Tibial artery (tissue), 4 donors: ENCODE data around the gene ATXN7.

Source experiments
- DNase-seq, 2 donors: peaks; one replicate each; pipeline ENCODE4 v3.0.0-alpha.2; 2019
- H3K27ac ChIP-seq, 2 donors: fragments of 200-600 bp; sonication (generic) in 1 of 2; 1 replicate in 1 of 2; 2 replicates in 1 of 2; pipeline ENCODE4 v1.5.1; 2018 to 2019; ENCODE audit warnings: mild to moderate bottlenecking in 1 of 2
- H3K27me3 ChIP-seq, 2 donors: fragments of 200-600 bp; sonication (generic) in 1 of 2; one replicate each; pipeline versions ENCODE4 v1.5.1 to v1.6.0; 2016 to 2019
- H3K36me3 ChIP-seq, 3 donors: fragments of 200-600 bp; sonication (generic) in 2 of 3; one replicate each; pipeline ENCODE4 v1.5.1; 2016 to 2019; ENCODE audit warnings: mild to moderate bottlenecking in 2 of 3
- H3K4me1 ChIP-seq, 4 donors: fragments of 200-600 bp; sonication (generic) in 2 of 4; 1 replicate in 3 of 4; 2 replicates in 1 of 4; pipeline ENCODE4 v1.5.1; 2016 to 2019
- H3K4me3 ChIP-seq, 2 donors: fragments of 200-600 bp; sonication (generic) in 1 of 2; 1 replicate in 1 of 2; 2 replicates in 1 of 2; pipeline ENCODE4 v1.5.1; 2018 to 2019; ENCODE audit warnings: mild to moderate bottlenecking in 2 of 2
- H3K9me3 ChIP-seq, 3 donors: fragments of 200-600 bp; sonication (generic) in 1 of 3; one replicate each; pipeline ENCODE4 v1.5.1; 2016 to 2019
- CTCF ChIP-seq, 2 experiments: fragments of 200-600 bp in 1 of 2; fragments of 450-650 bp in 1 of 2; IDR thresholded peaks; one replicate each; pipeline ENCODE4 v1.5.1; 2017 to 2019; ENCODE audit warnings: antibody characterized with exemption in 2 of 2, mild to moderate bottlenecking in 1 of 2, moderate library complexity in 1 of 2
- intact Hi-C: fragments of 100-400 bp; cut with DNase I; formaldehyde crosslinking; loops from one replicate; pipeline ENCODE4 v1.15.0; 2023; ENCODE audit warnings: low total_unique reads

The ATXN7 gene

GRCh38 chr3:63872135-63872924 lies 8.7 kb downstream of the ATXN7 start:
- H3K9me3 ChIP-seq, result no peaks in the 10 kb centered on the region
- no peak overlapping the region for H3K27ac ChIP-seq
- intact Hi-C loops, result no loop called here
- TF ChIP-seq CTCF (IDR thresholded peaks at IDR 0.05), result no peak
- H3K27me3 ChIP-seq, result no peaks in the 10 kb centered on the region
- H3K4me3 ChIP-seq, result no peak overlapping the region
- DNase-seq, result no peak
- peaks cover 0 to 56% (median 19%) of the 10 kb centered on the region in 4 donors for H3K4me1 ChIP-seq
- no peaks in the 10 kb centered on the region for H3K36me3 ChIP-seq

DNA sequence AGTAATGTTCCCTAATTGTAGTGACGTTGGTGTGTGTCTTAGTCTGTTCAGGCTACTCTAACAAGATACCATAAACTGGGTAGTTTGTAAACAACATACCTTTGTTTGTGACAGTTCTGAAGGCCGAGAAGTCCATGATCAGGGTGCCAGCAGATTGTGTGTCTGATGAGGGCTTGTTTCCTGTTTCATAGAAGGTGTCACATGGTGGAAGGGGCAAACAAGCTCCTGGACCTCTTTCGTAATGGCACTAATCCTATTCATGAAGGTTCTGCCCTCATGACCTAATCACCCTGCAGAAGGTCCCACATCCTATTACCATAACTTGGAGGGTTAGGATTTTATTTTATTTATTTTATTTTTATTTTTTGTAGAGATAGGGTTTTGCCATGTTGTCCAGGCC lies 11.1 kb downstream of the ATXN7 start:
- no peak overlapping the region for H3K4me3 ChIP-seq
- no peak for DNase-seq
- peaks cover 0 to 61% (median 21%) of the 10 kb centered on the region in 4 donors for H3K4me1 ChIP-seq
- no peaks in the 10 kb centered on the region for H3K36me3 ChIP-seq
- no peak overlapping the region for H3K27ac ChIP-seq
- intact Hi-C loops, result no loop called here
- no peak for TF ChIP-seq CTCF (IDR thresholded peaks at IDR 0.05)
- H3K27me3 ChIP-seq, result no peaks in the 10 kb centered on the region
- H3K9me3 ChIP-seq, result no peaks in the 10 kb centered on the region

DNA sequence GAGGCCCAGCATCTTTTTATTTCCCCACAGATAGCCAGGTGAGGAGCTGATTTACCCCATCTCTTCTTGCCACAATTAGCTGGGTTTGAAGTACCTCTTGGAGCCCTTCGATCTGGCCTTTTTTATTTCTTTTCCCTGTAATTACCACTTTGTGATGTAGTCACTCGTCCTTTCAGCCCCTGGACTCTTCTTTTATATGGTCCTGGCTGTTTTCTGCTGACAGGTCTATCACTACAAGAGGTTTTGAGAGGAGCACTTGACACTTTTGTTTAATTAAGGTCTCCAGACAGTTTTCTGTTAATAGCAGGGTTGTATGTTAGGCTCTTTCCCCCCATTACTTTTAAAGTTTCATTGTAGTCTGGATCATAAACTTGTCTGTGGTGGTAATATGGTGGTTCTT lies 11.8 kb downstream of the ATXN7 start:
- H3K27me3 ChIP-seq, result no peaks in the 10 kb centered on the region
- H3K4me1 ChIP-seq, result peaks cover 0 to 54% (median 18%) of the 10 kb centered on the region in 4 donors
- intact Hi-C loops, result no loop called here

DNA sequence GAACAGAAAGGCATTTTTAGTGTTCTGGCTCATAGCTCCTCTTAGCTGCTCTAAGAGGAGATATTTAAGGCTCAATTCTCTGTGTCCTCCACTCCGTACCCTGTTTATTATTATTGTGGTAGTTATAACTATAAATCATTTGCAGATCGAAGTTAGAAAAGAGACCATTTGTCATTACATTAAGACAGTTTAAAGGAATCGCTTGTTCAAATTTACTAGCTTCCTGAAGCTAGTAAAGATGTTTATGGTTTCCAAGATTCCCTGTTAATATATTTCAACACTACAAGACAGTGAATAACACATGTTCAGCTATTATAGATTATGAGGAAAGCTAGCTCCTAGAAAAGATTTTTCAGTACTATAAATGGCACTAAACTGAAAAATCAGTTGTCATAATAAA lies 12.6 kb downstream of the ATXN7 start:
- TF ChIP-seq CTCF (IDR thresholded peaks at IDR 0.05), result no peak
- intact Hi-C loops, result no loop called here
- H3K36me3 ChIP-seq, result no peaks in the 10 kb centered on the region
- H3K4me3 ChIP-seq, result no peak overlapping the region
- no peaks in the 10 kb centered on the region for H3K27me3 ChIP-seq
- no peak overlapping the region for H3K27ac ChIP-seq
- H3K4me1 ChIP-seq, result peaks cover 0 to 49% (median 16%) of the 10 kb centered on the region in 4 donors
- no peaks in the 10 kb centered on the region for H3K9me3 ChIP-seq
- DNase-seq, result no peak

More for the DNA sequence above, 11.8 kb downstream of the ATXN7 start:
- Histone ChIP-seq H3K27ac (no peak overlapping the region), H3K9me3 (no peaks in the 10 kb centered on the region), H3K36me3 (no peaks in the 10 kb centered on the region), H3K4me3 (no peak overlapping the region)
- TF ChIP-seq CTCF (IDR thresholded peaks at IDR 0.05), result no peak
- DNase-seq, result no peak

- Histone ChIP-seq H3K9me3 (no peaks in the 10 kb centered on the region), H3K36me3 (no peaks in the 10 kb centered on the region), H3K4me1 (peaks cover 0 to 39% (median 13%) of the 10 kb centered on the region in 4 donors), H3K4me3 (no peak overlapping the region), H3K27ac (no peak overlapping the region), H3K27me3 (no peaks in the 10 kb centered on the region)
- no peak for TF ChIP-seq CTCF (IDR thresholded peaks at IDR 0.05)
- intact Hi-C loops, result no loop called here
- no peak for DNase-seq
Observed at GRCh38 chr3:63877737-63878393, 14.2 kb downstream of the ATXN7 start.
